HL-60 (cell line): ENCODE measurements around the gene STXBP1.

ENCODE experiments used
- CTCF ChIP-seq: IDR thresholded peaks from one replicate; pipeline ENCODE4 v1.5.1; 2011; ENCODE audit warnings: low read length, control low read depth, inconsistent platforms; ENCODE audit not compliant: insufficient read depth
- POLR2AphosphoS5 ChIP-seq: IDR thresholded peaks from 2 replicates; pipeline ENCODE4 v1.6.1; 2012; ENCODE audit warnings: low read depth
- REST ChIP-seq: IDR thresholded peaks from 2 replicates; pipeline ENCODE4 v1.6.1; 2012; ENCODE audit warnings: low read depth; ENCODE audit not compliant: insufficient replicate concordance

GRCh38 chr9:127735530-127736185 is 123.6 kb downstream of the STXBP1 start:
- TF ChIP-seq POLR2AphosphoS5 (no peak), REST (no peak), CTCF (no peak)
